SK-N-SH (cell line): Measurements from ENCODE around the gene MCM9. TPM values are rescaled to one million over a fixed set of nuclear protein-coding genes. Genes with fewer than 3 reads are reported as not detected.

Source experiments
- CTCF ChIP-seq: fragments of 200-600 bp; sonication (generic); IDR thresholded peaks from 2 replicates; pipeline ENCODE4 v1.6.1; 2017; ENCODE audit warnings: antibody characterized with exemption, mild to moderate bottlenecking, moderate library complexity
- EP300 ChIP-seq, 2 experiments: IDR thresholded peaks; 2 replicates each; pipeline versions ENCODE4 v1.4.0 to v1.6.1; 2012; ENCODE audit warnings: borderline replicate concordance in 1 of 2, low read depth in 1 of 2, low read length in 1 of 2
- FOXJ3 ChIP-seq: sonication (generic); formaldehyde crosslinking; IDR thresholded peaks from 2 replicates; pipeline ENCODE4 v1.5.1; 2020; ENCODE audit warnings: mild to moderate bottlenecking, missing genetic modification reagents
- MXI1 ChIP-seq: IDR thresholded peaks from 2 replicates; pipeline ENCODE4 v1.6.1; 2012; ENCODE audit warnings: mild to moderate bottlenecking, low read depth, low read length, improper control_type of control experiment
- NFIC ChIP-seq: IDR thresholded peaks from 2 replicates; pipeline ENCODE4 v1.4.0; 2012; ENCODE audit warnings: borderline replicate concordance
- POLR2AphosphoS5 ChIP-seq: IDR thresholded peaks from 2 replicates; pipeline ENCODE4 v1.6.1; 2012; ENCODE audit warnings: low read depth, low read length
- REST ChIP-seq: IDR thresholded peaks from 2 replicates; pipeline ENCODE4 v1.6.1; 2012; ENCODE audit warnings: mild to moderate bottlenecking, low read depth, low read length, moderate library complexity
- RFX5 ChIP-seq: IDR thresholded peaks from 2 replicates; pipeline ENCODE4 v1.6.1; 2012; ENCODE audit warnings: mild to moderate bottlenecking, improper control_type of control experiment, low read length
- TCF12 ChIP-seq: IDR thresholded peaks from 2 replicates; pipeline ENCODE4 v1.4.0; 2012
- polyA plus RNA-seq, 3 experiments: library from polyadenylated mRNA; depleted of rRNA; stranded (reverse); fragments of >200 nt; gene quantifications; 2 replicates each; pipeline ENCODE4 v1.2.3, GENCODE V29; 2012
- TF ChIP-seq, protein P1 (sequence below): IDR thresholded peaks from 2 replicates; pipeline ENCODE4 v1.4.0; 2012; ENCODE audit warnings: low read depth, borderline replicate concordance
- TF ChIP-seq, protein P2 (sequence below): IDR thresholded peaks from 2 replicates; pipeline ENCODE4; 2012

MCM9 gene
- polyA plus RNA-seq, 1 of the 3 experiments (the other 2 are of a cell fraction), result 1.7 TPM

DNA sequence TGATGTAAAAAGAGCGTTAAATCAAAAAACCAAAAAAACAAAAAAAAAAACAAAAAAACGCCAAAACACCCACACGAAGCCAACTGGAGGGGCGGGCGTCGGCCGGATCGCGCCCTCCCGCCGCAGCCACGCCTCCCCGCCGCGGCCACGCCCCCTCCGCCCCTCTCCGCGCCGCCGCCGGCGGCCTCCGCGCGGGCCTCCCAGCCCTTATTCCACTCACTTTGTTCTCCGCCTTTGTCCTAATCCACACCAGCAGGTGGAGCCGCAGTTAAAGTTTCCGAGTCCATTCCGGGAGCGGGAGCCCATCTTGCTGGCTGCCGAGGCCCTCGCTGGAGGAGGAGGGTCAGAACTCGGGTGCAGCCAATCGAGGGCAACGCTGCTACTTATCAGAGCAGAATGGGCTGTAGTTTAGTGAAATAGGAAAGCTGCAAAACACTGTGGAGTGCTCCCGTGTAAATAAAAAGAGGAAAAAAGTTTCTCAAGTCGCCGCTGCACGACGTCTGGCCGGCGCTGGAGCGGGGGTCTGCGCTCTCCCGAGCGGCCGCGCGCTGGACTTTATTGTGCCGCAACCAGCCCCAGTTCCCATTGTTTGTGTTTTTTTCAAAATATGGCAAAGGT is 41.0 kb downstream of the MCM9 start, which contains the start of gene ASF1A (continued):
- no peak for TF ChIP-seq REST
- peak; percentile 65 for TF ChIP-seq CTCF
- TF ChIP-seq, protein P1, sequence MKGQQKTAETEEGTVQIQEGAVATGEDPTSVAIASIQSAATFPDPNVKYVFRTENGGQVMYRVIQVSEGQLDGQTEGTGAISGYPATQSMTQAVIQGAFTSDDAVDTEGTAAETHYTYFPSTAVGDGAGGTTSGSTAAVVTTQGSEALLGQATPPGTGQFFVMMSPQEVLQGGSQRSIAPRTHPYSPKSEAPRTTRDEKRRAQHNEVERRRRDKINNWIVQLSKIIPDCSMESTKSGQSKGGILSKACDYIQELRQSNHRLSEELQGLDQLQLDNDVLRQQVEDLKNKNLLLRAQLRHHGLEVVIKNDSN, result no peak
- TF ChIP-seq EP300 (IDR thresholded peaks at IDR 0.05; ENCODE audit: borderline replicate concordance in 1 of 2, low read depth in 1 of 2, low read length in 1 of 2), result peak in 1 of 2 experiments; percentile 48; a peak in 1 of 4 replicates
- TF ChIP-seq POLR2AphosphoS5, result peak; percentile 82
- peak; percentile 81 for TF ChIP-seq RFX5
- TF ChIP-seq TCF12, result peak; percentile 31; the same call in 1 of the 2 replicates
- TF ChIP-seq, protein P2, sequence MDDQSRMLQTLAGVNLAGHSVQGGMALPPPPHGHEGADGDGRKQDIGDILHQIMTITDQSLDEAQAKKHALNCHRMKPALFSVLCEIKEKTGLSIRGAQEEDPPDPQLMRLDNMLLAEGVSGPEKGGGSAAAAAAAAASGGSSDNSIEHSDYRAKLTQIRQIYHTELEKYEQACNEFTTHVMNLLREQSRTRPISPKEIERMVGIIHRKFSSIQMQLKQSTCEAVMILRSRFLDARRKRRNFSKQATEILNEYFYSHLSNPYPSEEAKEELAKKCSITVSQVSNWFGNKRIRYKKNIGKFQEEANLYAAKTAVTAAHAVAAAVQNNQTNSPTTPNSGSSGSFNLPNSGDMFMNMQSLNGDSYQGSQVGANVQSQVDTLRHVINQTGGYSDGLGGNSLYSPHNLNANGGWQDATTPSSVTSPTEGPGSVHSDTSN, result no peak
- peak; percentile 35; the same call in 1 of the 2 replicates for TF ChIP-seq FOXJ3 (CRISPR knock-in tag)
- TF ChIP-seq NFIC, result peak; percentile 20; the same call in 1 of the 2 replicates
- TF ChIP-seq MXI1, result peak; percentile 29; the same call in 1 of the 2 replicates
